HG03064 (cell line): ENCODE measurements around the gene RNU7-1.

Experiments used
- ATAC-seq: cut with Tn5 transposase; IDR thresholded peaks from one replicate; pipeline ENCODE4 v1.9.1; 2021; ENCODE audit warnings: low read depth; ENCODE audit not compliant: unreplicated experiment

RNU7-1 gene

GRCh38 chr12:6987956-6988553, 44.4 kb downstream of the RNU7-1 start:
- no peak for ATAC-seq
